IMR-90 (cell line): ENCODE data around the gene OLFML3. TPM values are rescaled to one million over a fixed set of nuclear protein-coding genes. Genes with fewer than 3 reads are reported as not detected.

Experiments used
- ATAC-seq: fragments of 200-7000 bp; cut with Tn5 transposase; 2 replicates; pipeline ENCODE4 v1.9.1; 2020; ENCODE audit warnings: low read depth, mild to moderate bottlenecking, moderate library complexity
- BruUV-seq: library from RNA; stranded (reverse); fragments of 400-500 nt; replicated peaks from 2 replicates; lab custom pipeline; 2021; lab: Mats Ljungman, UMichigan
- CTCF ChIA-PET: fragments of 300-600 bp; formaldehyde crosslinking; extraction: SDS; loops from one replicate; lab custom pipeline; 2021; ENCODE audit warnings: antibody characterized with exemption; lab: Yijun Ruan, JAX
- POLR2A ChIA-PET: fragments of 300-600 bp; sonication (Branson Sonifier 250); formaldehyde crosslinking; loops from one replicate; lab custom pipeline; 2022; ENCODE audit warnings: antibody characterized with exemption; ENCODE audit not compliant: unreplicated experiment; lab: Charles Lee
- DNase-seq: peaks from one replicate; pipeline ENCODE4 v3.0.0; 2013
- H2AFZ ChIP-seq: replicated peaks from 2 replicates; pipeline ENCODE3; 2013; ENCODE audit warnings: low read length, mild to moderate bottlenecking; ENCODE audit not compliant: poor library complexity
- H2AK5ac ChIP-seq: 2 replicates; pipeline ENCODE4 v1.6.1; 2013; ENCODE audit warnings: low read depth, low read length, inconsistent platforms
- H2AK9ac ChIP-seq: replicated peaks from 2 replicates; pipeline ENCODE3; 2013; ENCODE audit warnings: mild to moderate bottlenecking, low read depth, low read length, moderate library complexity; ENCODE audit not compliant: poor library complexity
- H2BK120ac ChIP-seq: 2 replicates; pipeline ENCODE4 v1.6.1; 2013; ENCODE audit warnings: low read depth, low read length, inconsistent platforms
- H2BK15ac ChIP-seq: 3 replicates; pipeline ENCODE4 v1.6.1; 2013; ENCODE audit warnings: low read depth, low read length, inconsistent platforms
- H2BK20ac ChIP-seq: 2 replicates; pipeline ENCODE4 v1.6.1; 2013; ENCODE audit warnings: low read depth, mild to moderate bottlenecking, inconsistent platforms, low read length, moderate library complexity
- H2BK5ac ChIP-seq: 2 replicates; pipeline ENCODE4 v1.6.1; 2013; ENCODE audit warnings: mild to moderate bottlenecking, low read depth, low read length, inconsistent platforms; ENCODE audit not compliant: poor library complexity, severe bottlenecking
- H3K14ac ChIP-seq: replicated peaks from 2 replicates; pipeline ENCODE4 v1.6.1; 2013; ENCODE audit warnings: low read depth, low read length, inconsistent platforms
- H3K18ac ChIP-seq: 2 replicates; pipeline ENCODE4 v1.6.1; 2013; ENCODE audit warnings: low read depth, low read length, control low read depth
- H3K23ac ChIP-seq: 2 replicates; pipeline ENCODE4 v1.6.1; 2013; ENCODE audit warnings: low read depth, low read length, inconsistent platforms
- H3K27ac ChIP-seq: 2 replicates; pipeline ENCODE4 v1.5.1; 2013; ENCODE audit warnings: mild to moderate bottlenecking, control low read depth, low read length; ENCODE audit not compliant: insufficient read depth
- H3K27me3 ChIP-seq: 2 replicates; pipeline ENCODE4 v1.6.1; 2013; ENCODE audit warnings: low read length; ENCODE audit not compliant: control insufficient read depth, insufficient read depth
- H3K36me3 ChIP-seq: 2 replicates; pipeline ENCODE4 v1.6.1; 2013; ENCODE audit warnings: low read length, mixed read lengths; ENCODE audit not compliant: control insufficient read depth, insufficient read depth
- H3K4ac ChIP-seq: 2 replicates; pipeline ENCODE4 v1.6.1; 2013; ENCODE audit warnings: low read depth, low read length, inconsistent platforms
- H3K4me1 ChIP-seq: 2 replicates; pipeline ENCODE4 v1.6.1; 2013; ENCODE audit warnings: low read length, mixed read lengths; ENCODE audit not compliant: control insufficient read depth, insufficient read depth
- H3K4me2 ChIP-seq: 2 replicates; pipeline ENCODE4 v1.6.1; 2013; ENCODE audit warnings: low read depth, mild to moderate bottlenecking, control low read depth, low read length, moderate library complexity
- H3K4me3 ChIP-seq: 2 replicates; pipeline ENCODE4 v1.5.1; 2013; ENCODE audit warnings: low read depth, mild to moderate bottlenecking, control low read depth, low read length, moderate library complexity; ENCODE audit not compliant: insufficient read depth
- H3K56ac ChIP-seq: 2 replicates; pipeline ENCODE4 v1.6.1; 2013; ENCODE audit warnings: low read length, inconsistent platforms; ENCODE audit not compliant: insufficient read depth; ENCODE audit errors: extremely low read depth
- H3K79me1 ChIP-seq, 2 experiments: 2 replicates each; pipeline ENCODE4 v1.6.1; 2013; ENCODE audit warnings: low read length in 2 of 2, inconsistent platforms in 1 of 2, low read depth in 1 of 2
- H3K9ac ChIP-seq: 2 replicates; pipeline ENCODE4 v1.6.1; 2013; ENCODE audit warnings: low read depth, low read length, control low read depth
- H3K9me1 ChIP-seq: 2 replicates; pipeline ENCODE4 v1.6.1; 2013; ENCODE audit warnings: low read length, inconsistent platforms; ENCODE audit not compliant: insufficient read depth
- H3K9me3 ChIP-seq: 2 replicates; pipeline ENCODE4 v1.6.1; 2013; ENCODE audit warnings: low read length; ENCODE audit not compliant: control insufficient read depth, insufficient read depth
- H4K20me1 ChIP-seq: 2 replicates; pipeline ENCODE4 v1.6.1; 2013; ENCODE audit warnings: low read length, inconsistent platforms; ENCODE audit not compliant: insufficient read depth
- H4K5ac ChIP-seq: 2 replicates; pipeline ENCODE4 v1.6.1; 2013; ENCODE audit warnings: mild to moderate bottlenecking, low read depth, low read length, control low read depth
- H4K8ac ChIP-seq, 2 experiments: 2 replicates each; pipeline ENCODE4 v1.6.1; 2013; ENCODE audit warnings: low read depth in 2 of 2, low read length in 2 of 2, control low read depth in 1 of 2, inconsistent platforms in 1 of 2
- H4K91ac ChIP-seq: 2 replicates; pipeline ENCODE4 v1.6.1; 2013; ENCODE audit warnings: low read depth, low read length, inconsistent platforms; ENCODE audit not compliant: insufficient read depth
- BHLHE40 ChIP-seq: fragments of 150-350 bp; IDR thresholded peaks from 2 replicates; pipeline ENCODE4 v1.6.1; 2016; ENCODE audit warnings: mild to moderate bottlenecking, low read depth, low read length
- CEBPB ChIP-seq: IDR thresholded peaks from 2 replicates; pipeline ENCODE4 v1.6.1; 2012; ENCODE audit warnings: low read depth, low read length, improper control_type of control experiment
- CHD1 ChIP-seq: IDR thresholded peaks from 2 replicates; pipeline ENCODE4 v1.6.1; 2012; ENCODE audit warnings: low read depth, low read length, improper control_type of control experiment
- MAFK ChIP-seq: IDR thresholded peaks from 2 replicates; pipeline ENCODE4 v1.6.1; 2012; ENCODE audit warnings: low read depth, low read length, improper control_type of control experiment
- POLR2A ChIP-seq: IDR thresholded peaks from 2 replicates; pipeline ENCODE4 v1.6.1; 2012; ENCODE audit warnings: mild to moderate bottlenecking, low read depth, low read length
- RCOR1 ChIP-seq: IDR thresholded peaks from 2 replicates; pipeline ENCODE4 v1.6.1; 2012; ENCODE audit warnings: mild to moderate bottlenecking, low read length, improper control_type of control experiment; ENCODE audit not compliant: insufficient replicate concordance
- SMC3 ChIP-seq: fragments of 150-350 bp; IDR thresholded peaks from 2 replicates; pipeline ENCODE4 v1.6.1; 2016; ENCODE audit warnings: low read depth, mild to moderate bottlenecking, antibody characterized with exemption, low read length, moderate library complexity
- WGBS, 2 experiments: methylation state at CpG; one replicate each; pipeline versions ENCODE4 v1.1.5 to v1.1.7; 2013; ENCODE audit warnings: missing lambda C conversion rate in 2 of 2; ENCODE audit not compliant: insufficient read length in 1 of 2; ENCODE audit errors: extremely low coverage in 2 of 2; 5-methylcytosine and 5-hydroxymethylcytosine counted together
- dilution Hi-C: fragments of 300-500 bp; cut with HindIII; formaldehyde crosslinking; loops from one replicate; pipeline ENCODE4 v1.14.3; 2018; ENCODE audit warnings: low sequenced_read_pairs; ENCODE audit not compliant: unreplicated experiment
- in situ Hi-C: fragments of 300-500 bp; cut with MboI; formaldehyde crosslinking; loops from 3 replicates; pipeline ENCODE4 v1.14.3; 2019; ENCODE audit warnings: low sequenced_read_pairs, inconsistent platforms, mixed read lengths
- intact Hi-C: fragments of 100-400 bp; cut with micrococcal nuclease; formaldehyde crosslinking; loops from 2 replicates; pipeline ENCODE4 v1.10.0; 2022
- polyA plus RNA-seq, 3 experiments: library from polyadenylated mRNA; depleted of rRNA; stranded (reverse); fragments of >200 nt; gene quantifications; 2 replicates each; pipeline ENCODE4 v1.2.3, GENCODE V29; 2012; ENCODE audit warnings: low replicate concordance in 1 of 3
- total RNA-seq: library from RNA; depleted of rRNA; stranded (reverse); fragments of >200 nt; gene quantifications from 2 replicates; pipeline ENCODE4 v1.2.3, GENCODE V29; 2012
- TF ChIP-seq, protein P1 (sequence below): fragments of 150-350 bp; IDR thresholded peaks from 2 replicates; pipeline ENCODE4 v1.6.1; 2016; ENCODE audit warnings: low read depth, mild to moderate bottlenecking, low read length, moderate library complexity, borderline replicate concordance

The OLFML3 gene
- total and polyA plus RNA-seq, 2 of the 4 experiments (the other 2 are of a cell fraction) = 40.9 to 71.3 TPM

DNA sequence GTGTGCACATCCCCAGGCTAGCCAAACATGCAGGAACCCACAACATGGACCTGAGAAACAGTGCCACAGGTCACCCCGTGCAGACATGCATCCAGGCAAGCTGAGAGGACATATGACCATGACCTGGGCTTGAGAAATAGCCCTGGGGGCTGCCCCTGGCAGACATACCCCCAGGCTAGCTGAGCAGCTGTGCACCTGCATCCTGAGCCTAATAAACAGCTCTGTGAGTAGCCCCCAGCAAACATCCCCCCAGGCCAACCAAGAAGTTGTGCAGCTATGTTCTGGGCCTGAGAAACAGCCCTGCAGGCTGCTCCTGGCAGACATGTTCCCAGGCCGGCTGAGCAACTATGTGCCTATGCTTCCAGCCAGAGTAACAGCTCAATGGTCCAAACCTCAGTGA lies 14.5 kb downstream of the OLFML3 start:
- intact Hi-C loops = no loop called here
- TF ChIP-seq SMC3 = no peak
- TF ChIP-seq CHD1 = no peak
- TF ChIP-seq CEBPB = no peak
- TF ChIP-seq POLR2A = no peak
- TF ChIP-seq, protein P1, sequence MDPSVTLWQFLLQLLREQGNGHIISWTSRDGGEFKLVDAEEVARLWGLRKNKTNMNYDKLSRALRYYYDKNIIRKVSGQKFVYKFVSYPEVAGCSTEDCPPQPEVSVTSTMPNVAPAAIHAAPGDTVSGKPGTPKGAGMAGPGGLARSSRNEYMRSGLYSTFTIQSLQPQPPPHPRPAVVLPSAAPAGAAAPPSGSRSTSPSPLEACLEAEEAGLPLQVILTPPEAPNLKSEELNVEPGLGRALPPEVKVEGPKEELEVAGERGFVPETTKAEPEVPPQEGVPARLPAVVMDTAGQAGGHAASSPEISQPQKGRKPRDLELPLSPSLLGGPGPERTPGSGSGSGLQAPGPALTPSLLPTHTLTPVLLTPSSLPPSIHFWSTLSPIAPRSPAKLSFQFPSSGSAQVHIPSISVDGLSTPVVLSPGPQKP = no peak
- no peak for TF ChIP-seq MAFK
- TF ChIP-seq BHLHE40 = no peak
- no peak for TF ChIP-seq RCOR1
- H4K8ac ChIP-seq = no peak overlapping the region
- H4K20me1 ChIP-seq = no peaks in the 10 kb centered on the region
- ATAC-seq (no peak), DNase-seq (no peak)
- H3K36me3 ChIP-seq = no peaks in the 10 kb centered on the region
- no peak overlapping the region for H2BK20ac ChIP-seq
- H2BK15ac ChIP-seq = no peak overlapping the region
- H3K4me2 ChIP-seq = no peak overlapping the region
- no peaks in the 10 kb centered on the region for H3K79me1 ChIP-seq
- H2BK120ac ChIP-seq = no peak overlapping the region
- BruUV-seq = no TSS peak
- no peak overlapping the region for H3K23ac ChIP-seq
- H3K14ac ChIP-seq = no peak overlapping the region
- dilution Hi-C loops = no loop called here
- no peak overlapping the region for H3K4me3 ChIP-seq
- peaks cover 10% of the 10 kb centered on the region for H3K9me3 ChIP-seq
- WGBS, 2 experiments = 82% methylated on average over 1 of the region's 2 CpGs; no CpG with 5 or more reads in 1 of the 2 experiments
- ChIA-PET CTCF (no interaction called here), POLR2A (no interaction called here)
- H3K9me1 ChIP-seq = no peaks in the 10 kb centered on the region; the same call in 1 of the 2 replicates
- no peak overlapping the region for H3K9ac ChIP-seq
- no peak overlapping the region for H4K5ac ChIP-seq
- H3K4ac ChIP-seq = no peak overlapping the region
- no peak overlapping the region for H2AK5ac ChIP-seq
- H3K18ac ChIP-seq = no peak overlapping the region
- H3K27ac ChIP-seq = no peak overlapping the region
- no peak overlapping the region for H2AK9ac ChIP-seq
- H3K56ac ChIP-seq = no peak overlapping the region
- no peak overlapping the region for H2AFZ ChIP-seq
- in situ Hi-C loops = no loop called here
- no peak overlapping the region for H2BK5ac ChIP-seq
- H3K27me3 ChIP-seq = peaks cover 4% of the 10 kb centered on the region
- H4K91ac ChIP-seq = no peak overlapping the region
- H3K4me1 ChIP-seq = no peaks in the 10 kb centered on the region
